ENCODE measurements around the gene PIK3AP1. TPM values are rescaled to one million over a fixed set of nuclear protein-coding genes. Genes with fewer than 3 reads are reported as not detected.
"Not testable (repeated sequence)": the region's sequence is repeated elsewhere in the genome, so short reads cannot be mapped to it uniquely, and the experiment has no call there.

The PIK3AP1 gene
- total and polyA plus RNA-seq, 8 donors = 2.6 to 14.5 (median 6.4) TPM; not detected in 1

- TF ChIP-seq POLR2A (IDR thresholded peaks at IDR 0.05) (no peak), POLR2AphosphoS5 (IDR thresholded peaks at IDR 0.05) (no peak), EP300 (IDR thresholded peaks at IDR 0.05) (no peak), CTCF (IDR thresholded peaks at IDR 0.05) (no peak)
Observed at GRCh38 chr10:96745950-96746349, 25.6 kb upstream of the PIK3AP1 start.

GRCh38 chr10:96743988-96744585, 23.8 kb upstream of the PIK3AP1 start:
- H3K27me3 ChIP-seq = peaks cover 0 to 6% (median 0%) of the 10 kb centered on the region in 3 donors
- DNase-seq = peak in 1 of 2 donors; percentile 49
- WGBS, 5 donors = 51 to 64% (median 54%) methylated on average over 7 of the region's 7 CpGs
- TF ChIP-seq CTCF (IDR thresholded peaks at IDR 0.05) (peak in 2 of 7 experiments; percentile 14 to 30), POLR2AphosphoS5 (IDR thresholded peaks at IDR 0.05) (no peak), POLR2A (IDR thresholded peaks at IDR 0.05) (no peak)
- H3K9me3 ChIP-seq = no peaks in the 10 kb centered on the region
- no peak overlapping the region for H3K27ac ChIP-seq
- no peaks in the 10 kb centered on the region for H3K36me3 ChIP-seq
- H3K4me1 ChIP-seq = peaks cover 0 to 6% (median 0%) of the 10 kb centered on the region in 4 donors
- intact Hi-C loops (cut with DNase I; ENCODE audit: low total_unique reads) = no loop called here
- H3K4me3 ChIP-seq = no peak overlapping the region

More at GRCh38 chr10:96745950-96746349, 25.6 kb upstream of the PIK3AP1 start:
- Histone ChIP-seq H3K36me3 (no peaks in the 10 kb centered on the region), H3K27me3 (peaks cover 0 to 5% (median 0%) of the 10 kb centered on the region in 3 donors), H3K9me3 (no peaks in the 10 kb centered on the region), H3K4me1 (peaks cover 0 to 6% (median 0%) of the 10 kb centered on the region in 4 donors), H3K27ac (no peak overlapping the region), H3K4me3 (no peak overlapping the region)
- no peak for DNase-seq
- intact Hi-C loops (cut with DNase I; ENCODE audit: low total_unique reads) = no loop called here

- WGBS, 5 donors = 64 to 85% (median 77%) methylated on average over 6 of the region's 6 CpGs
- intact Hi-C loops (cut with DNase I; ENCODE audit: low total_unique reads); H3K27me3 ChIP-seq; DNase-seq; H3K36me3 ChIP-seq; H3K9me3 ChIP-seq; H3K4me3 ChIP-seq; H3K4me1 ChIP-seq: not testable (repeated sequence)
- H3K27ac ChIP-seq = peak overlapping the region in 2 of 5 donors; percentile 52 to 53
Observed at GRCh38 chr10:96741557-96741956, 21.2 kb upstream of the PIK3AP1 start.

GRCh38 chr10:96740579-96741281, 20.4 kb upstream of the PIK3AP1 start:
- Histone ChIP-seq H3K4me3 (no peak overlapping the region), H3K9me3 (no peaks in the 10 kb centered on the region), H3K36me3 (no peaks in the 10 kb centered on the region), H3K27ac (peak overlapping the region in 2 of 5 donors; percentile 52 to 53), H3K27me3 (peaks cover 0 to 6% (median 0%) of the 10 kb centered on the region in 3 donors), H3K4me1 (no peaks in the 10 kb centered on the region)
- no peak for TF ChIP-seq EP300 (IDR thresholded peaks at IDR 0.05)
- intact Hi-C loops (cut with DNase I; ENCODE audit: low total_unique reads) = no loop called here
- DNase-seq = peak; percentile 41 to 43
- 57 to 74% (median 60%) methylated on average over 9 of the region's 9 CpGs for whole genome bisulfite sequencing, 5 donors

GRCh38 chr10:96740141-96740540, 19.8 kb upstream of the PIK3AP1 start:
- 95 to 96% (median 96%) methylated on average over 7 of the region's 7 CpGs for WGBS, 5 donors
- Histone ChIP-seq H3K9me3 (no peaks in the 10 kb centered on the region), H3K27ac (peak overlapping the region in 2 of 5 donors; percentile 52 to 53), H3K36me3 (no peaks in the 10 kb centered on the region), H3K4me1 (no peaks in the 10 kb centered on the region), H3K27me3 (peaks cover 0 to 6% (median 0%) of the 10 kb centered on the region in 3 donors), H3K4me3 (no peak overlapping the region)
- TF ChIP-seq POLR2AphosphoS5 (IDR thresholded peaks at IDR 0.05) = no peak
- TF ChIP-seq CTCF (IDR thresholded peaks at IDR 0.05) = no peak
- TF ChIP-seq EP300 (IDR thresholded peaks at IDR 0.05) = no peak
- TF ChIP-seq POLR2A (IDR thresholded peaks at IDR 0.05) = no peak
- intact Hi-C loops (cut with DNase I; ENCODE audit: low total_unique reads) = no loop called here
- DNase-seq = no peak

- intact Hi-C loops (cut with DNase I; ENCODE audit: low total_unique reads) = not testable (repeated sequence)
Observed at GRCh38 chr10:96737307-96737902, 17.1 kb upstream of the PIK3AP1 start.

More at GRCh38 chr10:96737307-96737902, 17.1 kb upstream of the PIK3AP1 start:
- not testable (repeated sequence) for H3K4me1 ChIP-seq, H3K27me3 ChIP-seq, H3K27ac ChIP-seq, H3K36me3 ChIP-seq, H3K9me3 ChIP-seq, H3K4me3 ChIP-seq, DNase-seq
- WGBS, 5 donors = 81 to 96% (median 88%) methylated on average over 1 of the region's 1 CpG

Data from stomach (tissue), 9 donors.